ENCODE results near the gene FBLN7.

DNA sequence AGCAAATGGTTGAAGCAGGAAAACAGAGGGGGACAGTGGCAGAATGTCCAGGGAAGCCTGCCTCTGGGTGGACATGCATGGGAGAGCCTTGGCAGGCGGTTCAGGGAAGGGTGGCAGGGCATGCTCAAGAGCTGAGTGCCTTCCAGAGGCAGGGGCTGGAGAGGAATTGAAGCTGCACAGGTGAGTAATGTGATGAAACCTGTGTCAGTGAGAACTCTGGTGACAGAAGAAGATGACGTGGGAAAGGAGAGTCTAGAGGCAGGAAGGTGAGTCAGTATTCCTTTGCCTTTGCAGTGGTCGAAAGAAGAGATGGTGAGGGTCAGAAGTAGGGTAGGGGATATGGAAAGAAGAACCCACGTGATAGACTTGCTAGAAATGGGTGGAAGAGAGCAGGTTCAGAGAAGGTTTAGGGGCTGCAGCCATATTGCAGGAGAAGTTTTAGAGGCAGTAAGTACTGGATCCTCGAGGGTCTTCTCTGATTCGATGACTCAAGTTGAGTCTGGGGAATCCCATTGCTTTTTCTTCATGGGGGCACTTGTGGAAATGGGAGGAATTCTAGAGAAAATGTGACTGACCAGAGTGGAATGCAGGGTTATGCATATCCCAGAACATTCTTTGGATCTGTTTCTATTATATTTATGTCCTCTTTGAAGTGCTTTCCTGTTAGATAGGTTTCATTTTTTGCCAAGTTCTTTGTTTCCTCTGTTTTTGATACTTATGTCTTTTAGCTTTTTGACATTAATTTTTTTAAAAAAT lies 45.7 kb upstream of the FBLN7 start:
- TF ChIP-seq, protein P1, sequence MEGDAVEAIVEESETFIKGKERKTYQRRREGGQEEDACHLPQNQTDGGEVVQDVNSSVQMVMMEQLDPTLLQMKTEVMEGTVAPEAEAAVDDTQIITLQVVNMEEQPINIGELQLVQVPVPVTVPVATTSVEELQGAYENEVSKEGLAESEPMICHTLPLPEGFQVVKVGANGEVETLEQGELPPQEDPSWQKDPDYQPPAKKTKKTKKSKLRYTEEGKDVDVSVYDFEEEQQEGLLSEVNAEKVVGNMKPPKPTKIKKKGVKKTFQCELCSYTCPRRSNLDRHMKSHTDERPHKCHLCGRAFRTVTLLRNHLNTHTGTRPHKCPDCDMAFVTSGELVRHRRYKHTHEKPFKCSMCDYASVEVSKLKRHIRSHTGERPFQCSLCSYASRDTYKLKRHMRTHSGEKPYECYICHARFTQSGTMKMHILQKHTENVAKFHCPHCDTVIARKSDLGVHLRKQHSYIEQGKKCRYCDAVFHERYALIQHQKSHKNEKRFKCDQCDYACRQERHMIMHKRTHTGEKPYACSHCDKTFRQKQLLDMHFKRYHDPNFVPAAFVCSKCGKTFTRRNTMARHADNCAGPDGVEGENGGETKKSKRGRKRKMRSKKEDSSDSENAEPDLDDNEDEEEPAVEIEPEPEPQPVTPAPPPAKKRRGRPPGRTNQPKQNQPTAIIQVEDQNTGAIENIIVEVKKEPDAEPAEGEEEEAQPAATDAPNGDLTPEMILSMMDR (conservative IDR thresholded peaks at IDR 0.05; ENCODE audit: low read depth, low read length) = no peak
- no peak for TF ChIP-seq EZH2 (IDR thresholded peaks at IDR 0.05; ENCODE audit: borderline replicate concordance, low read depth, low read length, poor library complexity, severe bottlenecking)
